ENCODE data around the gene FGF22. TPM values are rescaled to one million over a fixed set of nuclear protein-coding genes. Genes with fewer than 3 reads are reported as not detected.

FGF22 gene
- total RNA-seq, 1 donor from 2014 or later = 0.73 TPM

GRCh38 chr19:610071-610800 lies 29.4 kb upstream of the FGF22 start:
- DNase-seq = no peak
- Mint-ChIP-seq H3K4me3 (peak overlapping the region; percentile 75), H3K4me1 (peaks cover 12% of the 10 kb centered on the region), H3K27me3 (no peaks in the 10 kb centered on the region), H3K36me3 (ENCODE audit: low read depth) (no peaks in the 10 kb centered on the region), H3K9me3 (no peaks in the 10 kb centered on the region), H3K27ac (peak overlapping the region; percentile 35)
- POLR2A ChIA-PET = interaction anchor here (0.6 kb wide), 1 partner anchor 568 kb away, joined by 4 read pairs; no protein-coding TSS in a partner anchor
- CTCF ChIA-PET = interaction anchor here (0.6 kb wide), 1 partner anchor 27 kb away, joined by 3 read pairs; no protein-coding TSS in a partner anchor
- ATAC-seq (ENCODE audit: low read depth) = peak; percentile 40
- intact Hi-C loops (cut with micrococcal nuclease) = loop anchor here (2.0 to 10.0 kb wide), 2 partner anchors 23 to 55 kb away; partner anchors contain the start of genes POLRMT and RNF126
- TF ChIP-seq CTCF (IDR thresholded peaks at IDR 0.05) = no peak

GRCh38 chr19:610801-611480 lies 28.7 kb upstream of the FGF22 start:
- Mint-ChIP-seq H3K4me3 (peak overlapping the region; percentile 75), H3K9me3 (no peaks in the 10 kb centered on the region), H3K4me1 (peaks cover 16% of the 10 kb centered on the region), H3K36me3 (ENCODE audit: low read depth) (no peaks in the 10 kb centered on the region), H3K27ac (no peak overlapping the region), H3K27me3 (peaks cover 3% of the 10 kb centered on the region)
- intact Hi-C loops (cut with micrococcal nuclease) = loop anchor here (2.0 to 10.0 kb wide), 2 partner anchors 22 to 54 kb away; partner anchors contain the start of genes POLRMT and RNF126
- ATAC-seq (ENCODE audit: low read depth) (peak; percentile 67), DNase-seq (no peak)
- ChIA-PET CTCF (no interaction called here), POLR2A (interaction anchor here (0.9 kb wide), 1 partner anchor 31 kb away, joined by 3 read pairs; no protein-coding TSS in a partner anchor)
- no peak for TF ChIP-seq CTCF (IDR thresholded peaks at IDR 0.05)

- Mint-ChIP-seq H3K36me3 (ENCODE audit: low read depth) (no peaks in the 10 kb centered on the region), H3K4me3 (peak overlapping the region; percentile 24), H3K27me3 (peaks cover 3% of the 10 kb centered on the region), H3K4me1 (peaks cover 16% of the 10 kb centered on the region), H3K27ac (no peak overlapping the region), H3K9me3 (no peaks in the 10 kb centered on the region)
- DNase-seq (no peak), ATAC-seq (ENCODE audit: low read depth) (no peak)
- ChIA-PET CTCF (no interaction called here), POLR2A (interaction anchor here (0.7 to 0.9 kb wide), 2 partner anchors 31 to 49 kb away, joined by 3 read pairs; no protein-coding TSS in a partner anchor)
- intact Hi-C loops (cut with micrococcal nuclease) = loop anchor here (2.0 to 10.0 kb wide), 2 partner anchors 21 to 53 kb away; partner anchors contain the start of genes POLRMT and RNF126
- no peak for TF ChIP-seq CTCF (IDR thresholded peaks at IDR 0.05)
Measured at GRCh38 chr19:611481-611868, 28.2 kb upstream of the FGF22 start.

GRCh38 chr19:612941-613340 lies 26.7 kb upstream of the FGF22 start:
- Mint-ChIP-seq H3K36me3 (ENCODE audit: low read depth) (peaks cover 3% of the 10 kb centered on the region), H3K9me3 (no peaks in the 10 kb centered on the region), H3K4me3 (no peak overlapping the region), H3K27ac (no peak overlapping the region), H3K27me3 (peaks cover 3% of the 10 kb centered on the region), H3K4me1 (peaks cover 17% of the 10 kb centered on the region)
- CTCF ChIA-PET = no interaction called here
- intact Hi-C loops (cut with micrococcal nuclease) = loop anchor here (10.0 kb wide), 1 partner anchor 52 kb away; the partner anchor contains the start of gene RNF126
- no peak for TF ChIP-seq CTCF (IDR thresholded peaks at IDR 0.05)
- POLR2A ChIA-PET = interaction anchor here (0.6 kb wide), 1 partner anchor 40 kb away, joined by 3 read pairs; no protein-coding TSS in a partner anchor
- ATAC-seq (ENCODE audit: low read depth) = no peak
- DNase-seq = no peak
